Astrocyte of the spinal cord (primary cell): ENCODE data around the gene IFNA6.

Experiments used
- DNase-seq: peaks from one replicate; pipeline ENCODE4 v3.0.0; 2011; ENCODE audit warnings: low read depth, low spot score
- H3K4me3 ChIP-seq: 2 replicates; pipeline ENCODE4 v1.5.1; 2011; ENCODE audit warnings: low read depth, mild to moderate bottlenecking, low read length, moderate library complexity
- in situ Hi-C: cut with HindIII; loops from 2 replicates; pipeline ENCODE4 v1.10.0; 2017; ENCODE audit warnings: low sequenced_read_pairs
- TF ChIP-seq, protein P1 (sequence below): IDR thresholded peaks from 2 replicates; pipeline ENCODE4 v1.5.1; 2012; ENCODE audit warnings: low read depth, mild to moderate bottlenecking, low read length, inconsistent platforms

The IFNA6 gene

DNA sequence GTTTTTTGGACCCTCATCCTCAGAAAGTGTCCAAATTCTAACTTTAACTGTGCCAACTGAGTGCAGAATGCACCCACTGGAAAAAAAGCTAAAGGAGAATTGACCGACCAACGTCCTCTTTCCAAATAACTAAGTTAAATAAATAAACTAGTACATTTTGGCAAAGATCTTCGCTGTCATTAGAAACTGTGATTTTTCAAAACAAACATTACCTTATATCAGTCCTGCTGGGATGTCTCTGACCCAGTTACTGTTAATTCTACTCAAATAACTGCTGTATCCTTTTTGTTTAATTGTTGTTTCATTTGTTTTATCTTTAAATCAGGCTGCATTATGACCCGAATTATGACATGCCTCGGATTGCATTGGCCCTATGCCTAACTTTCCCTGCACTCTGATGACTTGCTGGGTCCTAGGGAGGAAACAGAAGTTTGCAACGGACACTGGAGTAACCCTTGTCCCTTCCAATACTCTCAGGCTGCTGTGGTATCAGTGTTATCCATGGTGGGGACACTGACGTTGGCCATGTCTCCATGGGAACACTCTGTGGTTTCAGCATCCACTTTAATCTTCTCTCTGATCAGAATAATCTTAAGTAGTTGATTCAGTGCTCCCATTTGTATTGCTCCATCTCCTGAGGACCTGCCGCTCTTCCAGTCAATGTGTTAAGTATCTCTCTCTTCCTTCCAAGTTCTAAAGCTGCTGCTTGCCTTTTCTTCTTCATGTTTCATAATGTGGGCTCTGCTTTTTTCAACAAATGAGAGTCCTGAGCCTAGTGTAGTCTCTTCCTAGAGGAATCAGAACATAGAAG, 34.5 kb downstream of the IFNA6 start:
- in situ Hi-C loops = no loop called here
- no peak overlapping the region for H3K4me3 ChIP-seq
- DNase-seq = no peak
- TF ChIP-seq, protein P1, sequence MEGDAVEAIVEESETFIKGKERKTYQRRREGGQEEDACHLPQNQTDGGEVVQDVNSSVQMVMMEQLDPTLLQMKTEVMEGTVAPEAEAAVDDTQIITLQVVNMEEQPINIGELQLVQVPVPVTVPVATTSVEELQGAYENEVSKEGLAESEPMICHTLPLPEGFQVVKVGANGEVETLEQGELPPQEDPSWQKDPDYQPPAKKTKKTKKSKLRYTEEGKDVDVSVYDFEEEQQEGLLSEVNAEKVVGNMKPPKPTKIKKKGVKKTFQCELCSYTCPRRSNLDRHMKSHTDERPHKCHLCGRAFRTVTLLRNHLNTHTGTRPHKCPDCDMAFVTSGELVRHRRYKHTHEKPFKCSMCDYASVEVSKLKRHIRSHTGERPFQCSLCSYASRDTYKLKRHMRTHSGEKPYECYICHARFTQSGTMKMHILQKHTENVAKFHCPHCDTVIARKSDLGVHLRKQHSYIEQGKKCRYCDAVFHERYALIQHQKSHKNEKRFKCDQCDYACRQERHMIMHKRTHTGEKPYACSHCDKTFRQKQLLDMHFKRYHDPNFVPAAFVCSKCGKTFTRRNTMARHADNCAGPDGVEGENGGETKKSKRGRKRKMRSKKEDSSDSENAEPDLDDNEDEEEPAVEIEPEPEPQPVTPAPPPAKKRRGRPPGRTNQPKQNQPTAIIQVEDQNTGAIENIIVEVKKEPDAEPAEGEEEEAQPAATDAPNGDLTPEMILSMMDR = no peak

DNA sequence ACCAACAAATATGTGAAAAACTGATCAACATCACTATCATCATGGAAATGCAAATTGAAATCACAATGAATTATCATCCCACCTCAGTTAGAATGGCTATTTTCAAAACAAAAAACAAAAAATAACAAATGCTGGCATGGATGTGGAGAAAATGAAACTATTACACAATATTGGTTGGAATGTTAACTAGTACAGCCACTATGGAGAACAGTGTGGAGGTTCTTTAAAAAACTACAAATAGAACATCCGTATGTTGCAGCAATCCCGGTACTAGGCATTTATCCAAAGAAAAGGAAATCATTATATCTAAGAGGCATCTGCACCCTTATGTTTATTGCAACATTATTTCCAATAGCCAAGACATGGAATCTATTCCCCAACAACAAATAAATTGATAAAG, 36.5 kb downstream of the IFNA6 start:
- TF ChIP-seq, protein P1 = no peak
- in situ Hi-C loops = no loop called here
- H3K4me3 ChIP-seq = no peak overlapping the region
- DNase-seq = no peak

GRCh38 chr9:21311889-21312288, 38.8 kb downstream of the IFNA6 start:
- DNase-seq = no peak
- TF ChIP-seq, protein P1 = no peak
- H3K4me3 ChIP-seq = no peak overlapping the region
- in situ Hi-C loops = no loop called here

DNA sequence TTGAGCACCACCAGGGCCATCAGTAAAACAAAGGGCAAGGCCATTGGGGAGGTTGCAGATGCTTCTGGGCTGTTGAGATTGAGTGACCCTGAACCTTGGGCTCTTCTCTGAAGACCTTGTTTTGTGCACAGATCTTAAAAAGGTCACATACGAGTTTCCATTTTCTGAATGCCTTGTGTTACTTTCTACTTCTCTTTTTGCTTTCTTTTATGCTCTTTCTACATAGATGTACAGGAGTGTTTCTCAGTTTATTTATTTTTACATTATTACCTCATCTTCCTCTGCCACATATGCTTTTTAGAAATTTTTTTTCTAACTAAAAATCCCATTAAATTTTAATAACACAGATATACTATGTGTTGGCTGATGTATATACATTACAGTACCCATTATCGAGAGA, 45.5 kb downstream of the IFNA6 start, which contains the start of gene IFNA5:
Gene IFNA5 (minus strand): TSS at position 101 of the 400 bp plus-strand sequence. CDS start 57 bp downstream, at position 44.
- H3K4me3 ChIP-seq = no peak within 1 kb of the TSS
- TF ChIP-seq, protein P1 = no peak
- no peak for DNase-seq
- in situ Hi-C loops = no loop called here
